HG02970 (cell line): ENCODE results near the gene ARHGAP26.

ENCODE experiments used
- ATAC-seq: cut with Tn5 transposase; IDR thresholded peaks from one replicate; pipeline ENCODE4 v1.9.1; 2021; ENCODE audit warnings: mild to moderate bottlenecking, moderate library complexity, moderate number of reproducible peaks; ENCODE audit not compliant: unreplicated experiment, low FRiP score

The ARHGAP26 gene

DNA sequence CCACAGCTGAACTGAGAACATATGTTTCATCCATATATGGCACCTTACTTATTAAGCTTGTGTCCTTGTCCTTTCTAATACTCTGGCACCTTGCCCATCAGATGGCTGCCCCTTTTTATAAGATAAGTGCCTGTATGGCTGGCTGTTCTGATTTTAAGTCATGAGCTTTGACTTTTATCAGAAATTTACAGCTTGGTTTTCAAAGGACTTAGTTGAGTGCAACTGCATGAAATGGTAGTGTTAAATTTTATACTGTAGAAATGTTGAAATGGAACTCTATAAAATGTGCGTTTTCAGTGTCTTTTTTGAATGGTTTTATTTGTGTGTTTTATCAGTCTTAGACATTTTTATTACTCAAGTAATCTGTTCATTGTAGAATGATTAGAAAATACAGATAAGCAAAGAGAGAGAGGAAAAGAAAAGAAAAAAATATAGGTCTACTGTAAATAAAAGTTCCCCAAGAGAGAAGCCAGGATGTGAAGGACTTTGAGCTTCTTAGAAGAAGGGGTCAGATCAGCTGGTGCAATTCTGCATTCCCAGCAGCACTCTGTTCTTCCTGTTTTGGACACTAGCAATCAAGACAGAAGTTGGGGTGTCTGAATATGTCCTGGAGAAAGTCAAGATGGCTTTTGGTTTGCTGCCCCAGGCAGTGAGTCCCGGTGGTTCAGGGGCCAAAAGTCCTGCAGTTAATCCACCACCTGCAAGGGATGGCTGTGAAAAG is 38.9 kb downstream of the ARHGAP26 start:
- ATAC-seq = no peak

DNA sequence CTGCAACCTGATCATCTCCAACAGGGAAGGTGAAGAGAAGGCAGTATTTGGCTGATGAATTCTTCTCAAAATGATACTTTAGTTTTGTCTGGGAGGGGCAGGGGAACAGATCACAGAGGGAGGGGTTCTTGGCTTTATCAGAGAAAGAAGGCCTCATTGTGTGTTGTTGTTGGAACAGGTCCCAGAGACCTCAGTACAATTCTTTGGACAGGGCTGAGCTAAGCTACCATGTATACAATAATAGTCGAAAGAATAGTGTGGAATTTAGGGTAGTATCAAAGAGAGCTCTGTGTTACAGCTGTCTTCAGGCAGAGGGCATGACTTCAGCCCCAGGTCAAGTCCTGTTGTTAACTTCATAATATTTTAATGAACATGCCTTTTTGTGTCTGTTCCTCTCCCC is 39.9 kb downstream of the ARHGAP26 start:
- no peak for ATAC-seq

DNA sequence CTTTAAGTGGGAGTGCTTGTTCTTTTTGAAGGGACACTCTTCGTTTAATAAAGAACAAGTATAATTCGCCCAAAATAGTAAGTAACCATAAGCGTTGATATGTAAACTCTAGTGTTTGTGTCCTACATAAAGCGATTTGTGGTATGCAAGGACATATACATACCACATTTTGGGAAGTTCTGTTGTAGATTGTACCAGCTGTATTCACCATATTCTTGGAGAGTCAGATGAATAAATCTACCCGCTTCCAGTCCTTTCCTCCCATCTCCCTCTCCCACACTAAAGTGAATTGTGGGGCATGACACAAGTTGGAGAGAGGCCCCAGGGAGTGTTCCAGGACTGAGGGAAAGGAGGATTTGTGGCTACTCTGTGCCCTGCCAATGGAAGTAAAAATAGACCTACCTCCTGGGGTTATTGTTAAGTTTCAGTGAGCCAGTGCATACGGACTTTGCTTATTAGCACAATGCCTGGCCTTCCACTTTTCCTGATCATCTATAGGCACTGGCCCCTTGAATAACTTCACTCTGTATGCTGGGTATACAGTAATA is 40.6 kb downstream of the ARHGAP26 start:
- ATAC-seq = no peak

DNA sequence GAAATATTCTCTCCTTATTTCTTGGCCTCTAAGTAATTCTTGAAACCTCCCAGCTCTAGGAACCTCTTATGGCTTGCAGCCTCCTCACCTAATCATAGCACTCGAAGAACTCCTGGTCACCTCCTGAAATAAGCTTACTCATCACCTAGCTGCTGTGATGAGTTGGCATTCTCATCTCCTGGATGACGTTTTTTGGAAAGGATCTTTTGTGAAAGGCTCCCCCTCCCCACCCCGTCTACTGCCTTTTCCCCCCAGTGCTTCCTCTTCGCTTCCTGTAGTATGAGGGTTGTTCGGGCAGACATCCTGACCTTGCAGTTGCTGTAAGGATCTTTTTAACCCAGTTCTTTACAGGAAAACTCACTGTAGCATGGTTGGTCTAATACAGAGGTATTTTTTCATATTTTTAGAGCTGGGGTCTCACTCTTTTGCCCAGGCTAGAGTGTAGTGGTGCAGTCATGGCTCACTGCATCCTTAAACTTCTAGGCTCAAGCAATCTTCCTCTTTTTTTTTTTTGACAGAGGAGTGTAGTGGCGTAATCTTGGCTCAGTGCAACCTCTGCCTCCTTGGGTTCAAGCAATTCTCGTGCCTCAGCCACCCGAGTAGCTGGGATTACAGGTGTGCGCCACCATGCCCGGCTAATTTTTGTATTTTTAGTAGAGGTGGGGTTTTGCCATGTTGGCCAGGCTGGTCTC is 41.8 kb downstream of the ARHGAP26 start:
- ATAC-seq = no peak

DNA sequence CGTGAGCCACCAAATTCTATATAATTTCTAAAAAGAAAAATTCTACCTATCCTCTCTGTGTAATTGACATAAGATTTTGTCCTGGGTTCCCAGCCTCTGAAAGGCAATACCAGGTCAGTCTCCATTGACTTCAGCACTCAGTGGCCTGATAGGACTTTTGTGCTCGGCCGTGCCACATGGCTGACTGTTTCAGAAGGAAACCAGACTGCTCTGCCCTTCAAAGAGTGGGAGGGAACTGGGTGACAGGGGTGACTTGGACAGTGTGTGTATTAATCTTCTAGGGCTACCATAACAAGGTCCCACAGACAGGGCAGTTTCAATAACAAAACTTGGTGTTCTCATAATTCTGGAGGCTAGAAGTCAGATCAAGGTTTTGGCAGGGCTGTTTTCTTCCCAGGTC is 43.0 kb downstream of the ARHGAP26 start:
- no peak for ATAC-seq

DNA sequence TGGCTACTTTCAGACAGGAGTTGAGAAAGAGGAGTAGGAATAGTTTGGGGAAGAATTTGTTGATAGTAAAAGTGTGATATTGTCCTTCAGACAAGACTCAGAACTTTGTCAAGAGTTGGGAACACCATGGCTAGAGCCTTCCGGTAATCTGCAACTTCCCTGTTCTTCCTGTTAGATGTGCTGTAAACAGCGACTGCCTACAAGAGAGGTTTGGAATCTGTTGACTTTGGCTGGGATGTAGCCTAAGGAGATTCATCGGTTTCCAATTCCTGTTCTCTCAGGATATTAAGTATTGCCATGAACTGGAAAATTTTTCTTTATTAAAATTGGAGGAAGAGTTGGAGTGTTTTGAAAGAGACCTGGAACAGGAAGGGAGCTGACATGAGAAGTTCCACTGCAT is 43.9 kb downstream of the ARHGAP26 start:
- ATAC-seq = no peak

DNA sequence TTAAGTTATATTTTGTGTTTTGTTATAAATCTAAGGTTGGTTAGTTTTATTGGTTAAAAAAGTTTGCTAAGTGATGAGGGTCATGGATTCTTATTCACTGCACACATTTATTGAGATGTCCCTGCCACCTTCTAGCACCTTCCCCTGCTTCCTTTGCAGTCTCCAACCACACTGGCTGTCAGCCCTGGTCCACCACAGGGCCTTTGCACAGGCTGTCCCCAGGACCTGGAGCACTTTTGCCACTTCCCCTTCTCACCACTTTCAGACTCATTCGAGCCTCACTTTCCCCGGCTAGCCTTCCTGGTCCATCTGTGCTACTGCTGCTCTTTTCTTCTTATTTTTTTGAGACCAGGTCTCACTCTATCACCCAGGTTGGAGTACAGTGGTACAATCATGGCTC is 45.3 kb downstream of the ARHGAP26 start:
- no peak for ATAC-seq

DNA sequence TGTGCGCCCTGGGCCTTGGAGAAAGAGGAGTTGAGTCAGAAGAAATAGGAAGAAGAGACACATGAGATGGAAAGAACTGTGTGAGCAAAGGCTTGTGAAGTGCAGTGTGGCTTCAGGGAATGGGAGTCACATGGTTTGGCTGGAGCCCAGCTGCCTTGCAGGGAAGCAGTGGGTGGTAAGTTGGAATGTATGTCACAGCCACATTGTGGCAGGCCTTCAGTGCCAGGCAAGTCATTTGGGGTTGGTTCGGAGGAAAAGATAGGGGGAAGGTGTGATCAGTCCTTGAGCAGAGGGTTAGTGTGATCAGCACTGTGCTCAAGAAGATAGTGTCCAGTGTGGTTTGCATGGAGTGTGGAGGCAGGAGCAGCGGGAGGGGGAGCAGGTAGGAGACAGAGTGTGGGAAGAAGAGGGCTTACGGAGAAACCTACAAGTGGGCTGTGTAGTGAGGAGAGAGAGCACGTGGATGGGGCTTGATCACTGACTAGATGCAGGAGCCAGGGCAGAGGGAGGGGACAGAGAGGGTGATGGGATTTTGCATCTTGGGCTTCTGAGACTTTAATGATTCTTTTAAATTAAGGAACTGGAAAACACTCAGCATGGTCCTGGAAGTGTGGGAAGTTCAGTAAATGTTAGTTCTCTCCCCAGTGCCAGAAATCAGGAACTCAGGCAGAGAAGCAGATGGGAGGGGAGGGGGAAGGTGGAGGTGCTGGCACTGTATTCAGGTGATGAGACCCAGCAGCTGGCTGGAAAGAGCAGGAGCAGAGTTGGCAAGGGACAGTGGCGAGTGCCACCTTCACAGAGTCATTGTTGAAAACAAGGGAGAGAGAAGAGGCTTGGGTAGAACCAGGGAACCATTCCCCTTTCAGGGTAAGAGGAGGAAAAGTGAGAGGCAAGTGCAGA is 46.6 kb downstream of the ARHGAP26 start:
- no peak for ATAC-seq

DNA sequence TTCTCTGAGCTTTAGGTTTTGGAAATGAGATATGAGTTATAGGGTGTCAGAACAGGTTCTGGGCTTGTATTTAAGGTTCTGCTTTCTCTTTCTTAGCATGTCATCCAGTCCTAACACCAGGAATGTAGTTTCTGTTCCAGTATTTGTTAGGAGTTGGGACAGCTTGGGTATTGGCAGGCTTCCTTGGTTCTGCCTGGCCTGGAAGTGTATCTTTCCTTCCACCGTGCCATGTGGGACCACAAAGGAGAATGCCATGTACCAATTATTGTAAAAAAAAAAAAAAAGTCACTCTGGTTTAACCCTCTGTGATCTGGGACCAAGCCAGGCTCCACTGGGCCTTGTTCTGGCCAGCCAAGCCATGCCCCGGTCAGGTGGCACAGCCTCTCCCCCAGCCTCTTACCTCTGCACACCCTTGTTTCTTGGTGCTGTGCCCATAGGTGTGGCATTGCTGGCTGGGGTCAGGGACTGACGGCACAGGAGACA is 47.8 kb downstream of the ARHGAP26 start:
- no peak for ATAC-seq

DNA sequence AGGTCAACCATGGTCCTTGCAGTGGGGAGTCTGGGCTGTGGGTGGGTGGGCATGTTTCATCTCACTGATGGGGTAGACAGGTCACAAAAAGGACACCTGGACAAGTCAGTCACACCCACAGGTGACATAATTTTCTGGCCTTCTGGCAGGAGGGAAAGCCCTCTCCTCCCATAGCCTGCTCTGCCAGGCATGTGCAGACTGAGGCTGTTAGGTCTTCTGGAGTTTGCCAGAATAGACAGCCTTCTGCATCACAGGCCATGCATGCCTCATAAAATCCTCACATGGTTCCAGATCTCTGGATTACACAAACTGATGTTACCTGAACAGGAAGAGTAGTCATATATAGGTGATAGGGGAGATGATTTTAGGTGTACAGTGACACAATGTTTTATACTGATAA is 49.1 kb downstream of the ARHGAP26 start:
- ATAC-seq = no peak

DNA sequence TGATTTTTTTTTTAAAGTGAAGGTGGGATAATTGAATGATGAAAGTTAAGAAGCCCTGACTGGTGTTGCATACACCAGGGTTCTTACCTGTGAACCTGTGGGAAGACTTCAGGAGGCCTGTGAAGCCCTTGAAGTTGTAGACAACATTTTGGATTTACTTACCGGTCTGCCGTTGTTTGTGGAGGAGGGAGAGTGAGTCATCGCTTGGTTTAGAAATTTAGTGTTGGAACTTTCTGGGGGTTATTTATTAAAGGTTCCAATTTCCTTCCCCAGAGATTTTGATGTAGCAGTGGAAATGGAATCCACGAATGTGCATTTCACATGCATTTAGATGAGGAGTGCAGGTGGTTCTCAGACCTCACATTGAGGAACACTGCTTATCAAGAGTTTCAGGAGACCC is 49.6 kb downstream of the ARHGAP26 start:
- no peak for ATAC-seq

DNA sequence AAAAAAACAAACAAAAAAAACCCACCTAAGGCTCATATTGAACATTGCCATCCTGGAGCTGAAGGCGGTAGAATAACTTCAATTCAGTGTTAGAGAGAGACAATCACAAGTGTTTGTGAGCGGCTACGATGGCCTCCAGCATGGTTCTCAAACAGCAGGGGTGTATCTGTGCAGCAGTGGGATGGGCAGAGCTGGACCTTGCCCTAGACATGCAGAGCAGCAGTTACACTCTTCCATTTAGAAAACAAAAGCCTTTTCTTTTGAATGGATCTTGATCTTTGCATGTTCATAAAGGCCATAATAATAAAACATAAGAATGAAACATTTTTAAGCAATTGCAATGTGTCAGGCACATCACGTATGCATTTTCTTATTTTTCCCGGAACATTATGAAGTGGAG is 50.3 kb downstream of the ARHGAP26 start:
- ATAC-seq = no peak

DNA sequence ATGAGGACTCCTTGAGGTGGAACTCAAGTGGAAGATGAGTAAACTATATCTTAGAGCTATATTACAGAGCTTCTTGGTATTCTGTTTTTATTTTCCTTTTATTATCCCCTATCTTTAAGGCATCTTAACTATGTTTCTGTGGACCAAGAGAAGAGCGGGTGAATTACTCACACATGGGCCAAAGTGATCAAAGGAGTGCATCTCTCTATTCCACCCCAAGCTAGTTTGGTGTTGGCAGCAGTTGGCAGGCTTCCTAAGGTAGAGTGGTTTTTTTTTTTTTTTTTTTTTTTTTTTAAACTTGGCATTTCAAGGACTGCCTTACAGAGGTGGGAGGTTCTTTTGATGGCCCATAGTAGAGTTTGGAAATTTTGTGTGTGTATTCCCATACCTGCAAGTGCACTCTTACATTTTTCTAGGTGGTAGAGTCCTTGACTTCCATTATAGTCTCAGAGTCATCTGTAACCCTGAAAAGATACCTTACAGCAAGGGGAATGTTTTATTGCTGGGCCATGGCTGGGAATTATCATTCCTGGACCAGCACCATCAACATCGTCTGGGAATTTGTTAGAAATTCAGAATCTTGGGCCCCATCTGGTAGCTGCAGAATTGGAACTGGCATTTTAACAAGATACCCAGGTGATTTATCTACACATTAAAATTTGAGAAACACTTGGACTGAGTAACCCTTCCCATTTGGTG is 51.0 kb downstream of the ARHGAP26 start:
- no peak for ATAC-seq

DNA sequence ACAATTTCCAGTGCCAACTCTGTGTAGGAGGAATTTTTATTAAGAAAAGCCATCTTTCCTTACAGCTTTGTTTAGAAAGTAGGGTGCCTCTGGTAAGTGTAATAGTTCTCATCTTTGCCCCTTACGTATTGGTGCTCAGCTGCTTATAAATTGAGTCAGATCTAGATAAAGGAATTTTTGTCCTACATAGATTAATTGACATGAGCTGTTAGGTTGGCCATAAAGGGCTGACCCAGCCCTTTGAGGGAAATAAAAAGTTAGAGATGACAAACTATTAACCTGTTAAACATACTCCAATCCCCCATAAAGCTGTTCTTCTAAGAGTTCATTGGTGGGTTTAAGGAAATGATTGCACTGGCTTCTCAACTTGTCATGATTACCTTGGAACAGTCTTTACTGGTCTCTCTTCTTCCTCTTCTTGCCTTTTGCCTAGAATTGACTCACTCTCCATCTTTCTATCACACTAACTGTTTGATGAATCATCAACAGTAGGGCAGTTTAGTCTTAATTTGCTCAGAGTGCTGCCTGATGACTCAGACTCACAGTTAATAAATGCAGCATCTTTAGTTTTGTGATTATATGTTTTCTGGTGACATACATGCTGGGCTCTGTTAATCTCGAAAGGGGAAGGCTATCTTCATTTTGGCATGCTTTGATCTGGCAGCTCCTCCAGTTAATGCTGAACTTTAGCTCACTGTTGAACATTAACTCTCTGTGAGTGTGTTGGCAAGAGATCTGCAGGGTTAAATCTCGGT is 51.7 kb downstream of the ARHGAP26 start:
- peak; percentile 44 for ATAC-seq

DNA sequence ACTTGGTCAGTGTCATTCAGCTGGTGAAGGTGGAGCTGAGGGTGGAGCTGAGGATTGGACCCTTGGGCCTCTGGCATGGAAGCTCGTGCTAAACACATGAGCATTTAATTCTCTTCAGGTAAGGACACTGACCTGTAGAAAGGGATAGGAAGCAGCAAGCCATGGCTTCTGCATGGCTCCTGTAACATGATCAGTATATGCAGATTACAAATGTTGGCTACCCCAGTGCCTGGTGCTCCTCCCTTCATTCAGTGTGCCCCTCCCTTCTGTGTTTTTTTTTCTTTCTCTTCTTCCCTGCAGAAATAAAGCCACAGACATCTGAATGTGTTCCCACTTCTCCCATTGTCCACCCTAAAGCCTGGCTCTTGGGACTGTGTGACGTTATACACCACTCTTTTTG is 52.9 kb downstream of the ARHGAP26 start:
- ATAC-seq = no peak

DNA sequence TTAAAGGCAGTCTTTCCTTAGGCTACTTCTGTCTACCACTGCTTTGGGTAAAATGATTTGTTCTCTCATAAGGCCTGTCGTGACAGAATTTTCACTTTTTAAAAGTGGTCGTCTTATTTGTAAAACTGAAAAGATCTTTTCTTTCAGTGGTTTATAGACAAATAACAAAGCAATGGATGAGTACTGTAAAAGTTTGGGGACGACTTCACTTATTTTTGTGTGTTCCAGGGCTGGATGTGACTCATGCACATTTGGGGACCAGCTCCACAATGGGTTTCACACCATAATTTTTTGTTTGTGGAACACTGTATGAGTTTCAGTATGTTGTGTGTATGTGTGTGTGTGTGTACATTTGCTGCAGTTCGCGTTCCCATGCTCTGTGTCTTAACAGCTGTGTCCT is 53.6 kb downstream of the ARHGAP26 start:
- ATAC-seq = no peak

DNA sequence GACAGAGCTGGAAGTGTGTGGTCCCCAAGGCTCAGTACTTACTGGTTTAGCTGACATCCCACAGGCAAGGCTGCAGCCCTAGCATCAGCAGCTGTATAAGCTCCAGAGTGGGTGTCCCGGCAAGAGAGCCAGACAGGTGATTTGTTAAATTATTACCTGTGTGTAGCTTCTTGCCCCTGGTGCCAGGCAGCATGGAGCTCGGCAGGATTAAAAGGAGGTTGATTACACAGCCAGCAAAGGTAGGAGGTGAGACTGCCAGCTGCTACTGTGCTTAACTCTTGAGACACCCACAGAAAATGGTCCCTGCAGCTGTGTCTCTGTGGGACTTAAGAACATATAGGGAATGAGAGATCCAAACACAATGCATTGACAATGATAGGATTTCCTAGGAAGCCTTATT is 54.2 kb downstream of the ARHGAP26 start:
- ATAC-seq = no peak

DNA sequence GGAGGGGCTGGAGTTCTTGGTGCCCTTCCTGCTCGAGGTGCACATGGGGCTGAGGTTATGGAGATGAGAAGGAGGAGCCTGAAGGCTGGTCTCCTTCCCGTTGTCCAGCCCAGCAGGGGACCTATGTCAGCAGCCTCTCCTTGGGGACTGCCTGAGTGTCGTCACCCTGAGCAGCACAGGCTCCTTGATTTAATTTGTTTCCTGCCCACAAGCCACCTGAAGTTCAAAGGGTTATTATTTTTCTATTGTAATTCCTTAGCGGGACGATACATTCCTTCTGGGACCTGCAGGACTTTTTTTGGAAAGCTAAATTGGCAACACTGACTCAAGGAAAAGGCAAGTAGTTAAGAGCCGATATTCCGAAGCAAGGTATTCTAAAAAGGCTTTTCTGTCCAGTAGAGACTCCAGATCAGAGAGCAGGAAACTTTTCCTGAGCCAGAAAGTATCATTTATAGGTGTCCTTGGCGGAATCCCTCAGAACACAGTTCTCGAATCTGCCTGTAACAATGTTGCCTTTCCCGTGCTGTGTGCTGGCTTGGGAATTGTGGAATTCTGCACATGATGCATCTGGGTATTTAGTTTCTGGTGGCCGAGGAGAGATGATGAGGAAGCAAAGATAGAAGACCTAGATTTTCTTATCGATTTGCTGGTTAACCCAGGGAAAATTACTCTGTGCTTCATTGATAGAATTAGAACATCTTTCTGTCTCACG is 55.4 kb downstream of the ARHGAP26 start:
- ATAC-seq = no peak

DNA sequence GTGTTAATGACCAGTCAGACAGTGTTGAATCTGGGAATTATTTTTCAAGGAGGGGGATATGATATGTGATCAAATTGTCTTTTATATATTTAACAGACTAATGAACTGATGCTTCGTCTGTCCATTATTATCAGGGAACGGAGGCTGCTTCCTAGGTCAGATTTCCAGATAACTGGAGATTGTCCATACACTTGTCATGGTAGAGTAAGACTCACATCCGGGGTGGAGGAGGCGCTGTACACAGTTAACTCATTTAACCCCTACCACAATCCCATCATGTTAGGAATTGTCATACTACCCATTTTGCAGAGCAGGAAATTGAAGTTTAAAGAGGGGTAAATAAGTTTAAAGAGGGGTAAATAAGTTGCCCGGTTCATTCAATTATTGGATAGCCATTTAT is 55.9 kb downstream of the ARHGAP26 start:
- no peak for ATAC-seq
